ENCODE results near the gene TXLNA. TPM values are rescaled to one million over a fixed set of nuclear protein-coding genes. Genes with fewer than 3 reads are reported as not detected.
"Not testable (repeated sequence)": the region's sequence is repeated elsewhere in the genome, so short reads cannot be mapped to it uniquely, and the experiment has no call there.

The TXLNA gene
- total and polyA plus RNA-seq, 2 experiments from 2014 or later, result 33.3 to 40.9 TPM

GRCh38 chr1:32144033-32144432 lies 35.4 kb upstream of the TXLNA start:
- H3K36me3 ChIP-seq, result no peaks in the 10 kb centered on the region
- no peak overlapping the region for H3K27ac ChIP-seq
- DNase-seq (ENCODE audit: low read depth in 1 of 2, low spot score in 1 of 2), result no peak
- TF ChIP-seq CTCF (IDR thresholded peaks at IDR 0.05; ENCODE audit: low read depth, low read length), result no peak
- H3K4me1 ChIP-seq (ENCODE audit: low read depth), result peaks cover 3% of the 10 kb centered on the region
- H3K9me3 ChIP-seq (ENCODE audit: low read depth), result no peaks in the 10 kb centered on the region
- no peaks in the 10 kb centered on the region for H3K27me3 ChIP-seq
- no peak overlapping the region for H3K4me3 ChIP-seq

- not testable (repeated sequence) for H3K27ac ChIP-seq, H3K36me3 ChIP-seq
Measured at GRCh38 chr1:32147799-32148198, 31.7 kb upstream of the TXLNA start.

GRCh38 chr1:32150847-32151246 lies 28.6 kb upstream of the TXLNA start:
- DNase-seq (ENCODE audit: low read depth in 1 of 2, low spot score in 1 of 2), result no peak
- H3K36me3 ChIP-seq, result no peaks in the 10 kb centered on the region
- peaks cover 12% of the 10 kb centered on the region for H3K4me1 ChIP-seq (ENCODE audit: low read depth)
- no peaks in the 10 kb centered on the region for H3K27me3 ChIP-seq
- H3K4me3 ChIP-seq, result no peak overlapping the region
- TF ChIP-seq CTCF (IDR thresholded peaks at IDR 0.05; ENCODE audit: low read depth, low read length), result no peak
- no peaks in the 10 kb centered on the region for H3K9me3 ChIP-seq (ENCODE audit: low read depth)
- peak overlapping the region; percentile 70 for H3K27ac ChIP-seq

More at GRCh38 chr1:32147799-32148198, 31.7 kb upstream of the TXLNA start:
- DNase-seq (ENCODE audit: low read depth in 1 of 2, low spot score in 1 of 2); H3K27me3 ChIP-seq; H3K4me3 ChIP-seq; H3K9me3 ChIP-seq (ENCODE audit: low read depth): not testable (repeated sequence)
- H3K4me1 ChIP-seq (ENCODE audit: low read depth), result peaks cover 12% of the 10 kb centered on the region

GRCh38 chr1:32151319-32151787 lies 28.1 kb upstream of the TXLNA start:
- Histone ChIP-seq H3K27ac (peak overlapping the region; percentile 70), H3K36me3 (peaks cover 3% of the 10 kb centered on the region), H3K9me3 (ENCODE audit: low read depth) (no peaks in the 10 kb centered on the region), H3K27me3 (no peaks in the 10 kb centered on the region), H3K4me3 (no peak overlapping the region), H3K4me1 (ENCODE audit: low read depth) (peaks cover 12% of the 10 kb centered on the region)
- TF ChIP-seq CTCF (IDR thresholded peaks at IDR 0.05; ENCODE audit: low read depth, low read length), result no peak
- DNase-seq (ENCODE audit: low read depth in 1 of 2, low spot score in 1 of 2), result peak; percentile 69 to 81

GRCh38 chr1:32159189-32159588 lies 20.3 kb upstream of the TXLNA start:
- no peaks in the 10 kb centered on the region for H3K4me1 ChIP-seq (ENCODE audit: low read depth)
- no peaks in the 10 kb centered on the region for H3K27me3 ChIP-seq
- H3K4me3 ChIP-seq, result no peak overlapping the region
- peaks cover 65% of the 10 kb centered on the region for H3K36me3 ChIP-seq
- H3K27ac ChIP-seq, result no peak overlapping the region
- no peak for TF ChIP-seq CTCF (IDR thresholded peaks at IDR 0.05; ENCODE audit: low read depth, low read length)
- no peaks in the 10 kb centered on the region for H3K9me3 ChIP-seq (ENCODE audit: low read depth)
- DNase-seq (ENCODE audit: low read depth in 1 of 2, low spot score in 1 of 2), result no peak

GRCh38 chr1:32163405-32163804 lies 16.1 kb upstream of the TXLNA start:
- no peak for DNase-seq (ENCODE audit: low read depth in 1 of 2, low spot score in 1 of 2)
- Histone ChIP-seq H3K9me3 (ENCODE audit: low read depth) (no peaks in the 10 kb centered on the region), H3K4me1 (ENCODE audit: low read depth) (no peaks in the 10 kb centered on the region), H3K36me3 (peaks cover 67% of the 10 kb centered on the region), H3K27ac (no peak overlapping the region), H3K4me3 (no peak overlapping the region), H3K27me3 (no peaks in the 10 kb centered on the region)
- no peak for TF ChIP-seq CTCF (IDR thresholded peaks at IDR 0.05; ENCODE audit: low read depth, low read length)

- not testable (repeated sequence) for DNase-seq (ENCODE audit: low read depth in 1 of 2, low spot score in 1 of 2); H3K27me3 ChIP-seq; H3K4me3 ChIP-seq; H3K27ac ChIP-seq; H3K9me3 ChIP-seq (ENCODE audit: low read depth)
- H3K36me3 ChIP-seq, result peaks cover 52% of the 10 kb centered on the region
- peaks cover 10% of the 10 kb centered on the region for H3K4me1 ChIP-seq (ENCODE audit: low read depth)
Measured at GRCh38 chr1:32165633-32166032, 13.8 kb upstream of the TXLNA start.
